GM21360 (cell line): Measurements from ENCODE around the gene RRAGA.
"Not testable (repeated sequence)": the region's sequence is repeated elsewhere in the genome, so short reads cannot be mapped to it uniquely, and the experiment has no call there.

Source experiments
- ATAC-seq: cut with Tn5 transposase; IDR thresholded peaks from one replicate; pipeline ENCODE4 v1.9.1; 2021; ENCODE audit warnings: mild to moderate bottlenecking, moderate library complexity; ENCODE audit not compliant: unreplicated experiment

RRAGA gene

DNA sequence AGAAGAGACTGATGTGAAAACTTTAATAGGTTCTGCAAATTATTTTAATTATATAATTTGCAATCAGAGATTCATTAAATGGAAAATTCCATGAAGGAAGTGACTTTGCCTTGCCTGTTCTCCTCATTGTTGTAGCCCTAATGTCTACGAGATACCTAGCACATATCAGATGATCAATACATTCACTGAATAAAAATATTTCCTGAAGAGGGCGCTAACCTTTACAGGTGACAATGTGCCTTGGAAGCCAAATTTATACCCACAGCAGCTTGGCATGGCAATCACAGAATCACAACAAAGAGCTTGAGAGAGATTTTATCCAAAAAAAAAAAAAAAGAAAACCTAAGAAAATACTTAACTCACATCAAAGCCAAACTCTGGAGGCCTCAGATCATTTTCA lies 36.1 kb downstream of the RRAGA start:
- no peak for ATAC-seq

DNA sequence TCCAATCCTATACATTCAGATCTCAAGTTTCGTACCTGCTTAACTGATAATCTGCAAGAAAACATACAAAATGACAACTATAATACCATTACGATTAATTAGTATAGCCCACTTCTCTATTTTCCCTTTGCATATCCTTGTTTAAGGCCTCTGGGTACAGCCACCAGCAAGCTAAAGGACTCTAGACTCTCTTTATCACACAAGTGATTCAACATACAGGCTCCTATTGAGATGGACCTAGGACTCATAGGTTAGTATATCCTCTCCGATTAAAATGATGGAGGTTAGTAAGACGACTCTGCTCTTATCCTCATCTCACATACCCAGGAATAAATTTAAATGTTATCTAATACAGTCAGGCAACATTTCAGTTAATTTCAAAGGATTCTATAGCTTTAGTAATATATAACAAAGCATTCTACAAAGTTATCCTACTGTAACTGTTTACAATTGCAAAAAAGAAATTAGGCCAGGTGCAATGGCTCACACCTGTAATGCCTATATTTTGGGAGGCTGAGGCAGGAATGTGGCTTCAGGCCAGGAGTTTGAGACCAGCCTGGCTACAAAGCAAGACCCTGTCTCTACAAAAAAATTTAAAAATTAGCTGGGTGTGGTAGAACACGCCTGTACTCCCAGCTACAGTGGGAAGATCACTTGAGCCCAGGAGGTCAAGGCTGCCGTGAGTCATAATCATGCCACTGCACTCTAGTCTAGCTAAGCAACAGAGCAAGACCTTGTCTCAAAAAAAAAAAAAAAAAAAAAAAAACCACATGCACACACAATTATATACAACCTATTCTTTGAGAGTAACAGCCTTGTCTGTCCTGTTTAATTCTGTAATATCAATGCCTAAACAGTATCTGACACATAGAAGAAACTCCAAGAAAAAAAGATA lies 38.1 kb downstream of the RRAGA start:
- ATAC-seq: no peak

DNA sequence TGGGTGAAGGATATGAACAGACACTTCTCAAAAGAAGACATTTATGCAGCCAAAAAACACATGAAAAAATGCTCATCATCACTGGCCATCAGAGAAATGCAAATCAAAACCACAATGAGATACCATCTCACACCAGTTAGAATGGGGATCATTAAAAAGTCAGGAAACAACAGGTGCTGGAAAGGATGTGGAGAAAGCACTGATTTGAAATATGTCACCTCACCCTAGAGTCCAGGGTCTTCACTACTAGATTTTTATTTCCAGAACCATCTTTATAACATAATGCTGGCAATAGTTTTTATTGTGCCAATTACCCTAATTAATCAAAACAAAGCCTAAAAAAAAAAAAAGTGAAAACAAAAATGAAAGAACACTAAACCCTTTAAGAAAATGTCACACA lies 48.2 kb downstream of the RRAGA start:
- ATAC-seq: not testable (repeated sequence)
